HFFc6 (cell line): ENCODE results near the gene SLIT2. TPM values are rescaled to one million over a fixed set of nuclear protein-coding genes. Genes with fewer than 3 reads are reported as not detected.

Experiments used
- DNase-seq: peaks from one replicate; pipeline ENCODE4 v3.0.0-alpha.2; 2018
- H3K27ac Mint-ChIP-seq: 2 replicates; pipeline ENCODE4 v1.8.0; 2020; ENCODE audit warnings: mild to moderate bottlenecking, mixed read lengths
- H3K27me3 Mint-ChIP-seq: 2 replicates; pipeline ENCODE4 v1.8.0; 2021; ENCODE audit warnings: mild to moderate bottlenecking, moderate library complexity, mixed read lengths; ENCODE audit not compliant: insufficient read depth
- H3K36me3 Mint-ChIP-seq: 2 replicates; pipeline ENCODE4 v1.8.0; 2021; ENCODE audit warnings: low read depth, mixed read lengths
- H3K4me1 Mint-ChIP-seq: 2 replicates; pipeline ENCODE4 v1.8.0; 2020; ENCODE audit warnings: low read depth, mixed read lengths
- H3K4me3 Mint-ChIP-seq: 2 replicates; pipeline ENCODE4 v1.8.0; 2020; ENCODE audit warnings: mild to moderate bottlenecking, moderate library complexity, mixed read lengths
- H3K9me3 Mint-ChIP-seq: 2 replicates; pipeline ENCODE4 v1.8.0; 2020; ENCODE audit warnings: mild to moderate bottlenecking, mixed read lengths
- CTCF ChIP-seq: fragments of 200-600 bp; sonication (generic); IDR thresholded peaks from 2 replicates; pipeline ENCODE4 v1.5.0; 2021; ENCODE audit warnings: antibody characterized with exemption, mild to moderate bottlenecking
- total RNA-seq, 6 experiments: library from RNA; stranded (reverse); fragmentation: NEBNext Ultra II Directional; extraction: Animal tissue kit (Norgen Biotek cat#: 25700); gene quantifications; 2 replicates in 1 of 6; 3 replicates in 5 of 6; pipeline ENCODE4 v1.2.3, GENCODE V29; 2021

SLIT2 gene
- total RNA-seq, 6 experiments from 2014 or later = 108 to 144 (median 131) TPM

- Mint-ChIP-seq H3K36me3 (peaks cover 20% of the 10 kb centered on the region), H3K4me3 (no peak overlapping the region), H3K27me3 (no peaks in the 10 kb centered on the region), H3K9me3 (no peaks in the 10 kb centered on the region), H3K4me1 (peaks cover 48% of the 10 kb centered on the region), H3K27ac (no peak overlapping the region)
- TF ChIP-seq CTCF = no peak
- no peak for DNase-seq
These were observed 46.8 kb downstream of the SLIT2 start for GRCh38 chr4:20298455-20298854.

- DNase-seq = no peak
- no peaks in the 10 kb centered on the region for H3K9me3 Mint-ChIP-seq
- no peak overlapping the region for H3K27ac Mint-ChIP-seq
- H3K4me3 Mint-ChIP-seq = no peak overlapping the region
- TF ChIP-seq CTCF = no peak
- no peaks in the 10 kb centered on the region for H3K27me3 Mint-ChIP-seq
- H3K36me3 Mint-ChIP-seq = peaks cover 25% of the 10 kb centered on the region
- peaks cover 52% of the 10 kb centered on the region for H3K4me1 Mint-ChIP-seq
These were observed 47.3 kb downstream of the SLIT2 start for GRCh38 chr4:20298986-20299385.

- H3K27ac Mint-ChIP-seq = no peak overlapping the region
- TF ChIP-seq CTCF = peak; percentile 52; the same call in 1 of the 2 replicates
- H3K9me3 Mint-ChIP-seq = no peaks in the 10 kb centered on the region
- DNase-seq = no peak
- H3K4me1 Mint-ChIP-seq = peaks cover 47% of the 10 kb centered on the region
- H3K36me3 Mint-ChIP-seq = peaks cover 22% of the 10 kb centered on the region
- no peak overlapping the region for H3K4me3 Mint-ChIP-seq
- no peaks in the 10 kb centered on the region for H3K27me3 Mint-ChIP-seq
These were observed 47.8 kb downstream of the SLIT2 start for GRCh38 chr4:20299515-20299914.

GRCh38 chr4:20301161-20301560 is 49.5 kb downstream of the SLIT2 start:
- H3K4me3 Mint-ChIP-seq = no peak overlapping the region
- H3K4me1 Mint-ChIP-seq = peaks cover 40% of the 10 kb centered on the region
- no peaks in the 10 kb centered on the region for H3K9me3 Mint-ChIP-seq
- DNase-seq = no peak
- peaks cover 25% of the 10 kb centered on the region for H3K36me3 Mint-ChIP-seq
- no peaks in the 10 kb centered on the region for H3K27me3 Mint-ChIP-seq
- TF ChIP-seq CTCF = no peak
- no peak overlapping the region for H3K27ac Mint-ChIP-seq
